VCaP (cell line): ENCODE results near the gene ZDHHC24.
A peak's percentile ranks its signal among the peaks of the same experiment; 100 is the strongest.

Experiments
- H3K27ac ChIP-seq: fragments of 450-650 bp; 2 replicates; pipeline ENCODE4 v1.5.1; 2017
- TF ChIP-seq, protein P1 (sequence below): fragments of 450-650 bp; conservative IDR thresholded peaks from 2 replicates; pipeline ENCODE4 v1.5.1; 2017; ENCODE audit warnings: mild to moderate bottlenecking, moderate library complexity

Gene ZDHHC24

DNA sequence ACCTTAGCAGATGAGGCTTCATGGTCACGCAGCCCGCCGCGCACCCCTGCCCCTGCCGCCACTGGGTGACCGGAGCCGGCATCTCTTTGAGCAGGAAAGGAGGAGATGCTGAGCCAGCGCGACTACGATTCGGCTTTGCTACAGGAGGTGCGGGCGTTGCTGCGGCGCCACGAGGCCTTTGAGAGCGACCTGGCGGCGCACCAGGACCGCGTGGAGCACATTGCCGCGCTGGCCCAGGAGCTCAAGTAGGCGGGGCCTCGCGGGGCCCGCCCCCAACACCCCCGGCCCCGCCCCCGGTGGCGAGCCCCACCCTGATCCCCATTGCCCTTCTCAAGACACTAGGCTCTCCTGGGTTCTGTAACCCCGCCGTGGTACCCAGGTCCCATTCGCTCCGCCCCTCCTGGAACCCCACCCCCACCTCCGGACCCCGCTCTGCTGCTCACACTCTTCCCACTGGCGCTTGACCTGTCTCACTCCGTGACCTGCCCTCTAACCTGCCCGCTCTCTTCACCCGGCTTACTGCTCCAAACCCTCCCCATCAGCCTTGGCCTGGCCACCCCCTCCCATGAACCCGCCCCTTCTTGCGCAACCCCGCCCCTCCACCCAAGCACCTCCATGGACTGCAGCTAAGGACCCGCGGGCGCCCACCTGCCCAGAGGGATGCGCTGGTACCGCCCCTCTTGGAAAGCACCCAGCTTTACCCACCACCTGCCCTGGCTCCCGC lies 13.5 kb upstream of the ZDHHC24 start:
- TF ChIP-seq, protein P1, sequence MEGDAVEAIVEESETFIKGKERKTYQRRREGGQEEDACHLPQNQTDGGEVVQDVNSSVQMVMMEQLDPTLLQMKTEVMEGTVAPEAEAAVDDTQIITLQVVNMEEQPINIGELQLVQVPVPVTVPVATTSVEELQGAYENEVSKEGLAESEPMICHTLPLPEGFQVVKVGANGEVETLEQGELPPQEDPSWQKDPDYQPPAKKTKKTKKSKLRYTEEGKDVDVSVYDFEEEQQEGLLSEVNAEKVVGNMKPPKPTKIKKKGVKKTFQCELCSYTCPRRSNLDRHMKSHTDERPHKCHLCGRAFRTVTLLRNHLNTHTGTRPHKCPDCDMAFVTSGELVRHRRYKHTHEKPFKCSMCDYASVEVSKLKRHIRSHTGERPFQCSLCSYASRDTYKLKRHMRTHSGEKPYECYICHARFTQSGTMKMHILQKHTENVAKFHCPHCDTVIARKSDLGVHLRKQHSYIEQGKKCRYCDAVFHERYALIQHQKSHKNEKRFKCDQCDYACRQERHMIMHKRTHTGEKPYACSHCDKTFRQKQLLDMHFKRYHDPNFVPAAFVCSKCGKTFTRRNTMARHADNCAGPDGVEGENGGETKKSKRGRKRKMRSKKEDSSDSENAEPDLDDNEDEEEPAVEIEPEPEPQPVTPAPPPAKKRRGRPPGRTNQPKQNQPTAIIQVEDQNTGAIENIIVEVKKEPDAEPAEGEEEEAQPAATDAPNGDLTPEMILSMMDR, result no peak
- no peak overlapping the region for H3K27ac ChIP-seq

DNA sequence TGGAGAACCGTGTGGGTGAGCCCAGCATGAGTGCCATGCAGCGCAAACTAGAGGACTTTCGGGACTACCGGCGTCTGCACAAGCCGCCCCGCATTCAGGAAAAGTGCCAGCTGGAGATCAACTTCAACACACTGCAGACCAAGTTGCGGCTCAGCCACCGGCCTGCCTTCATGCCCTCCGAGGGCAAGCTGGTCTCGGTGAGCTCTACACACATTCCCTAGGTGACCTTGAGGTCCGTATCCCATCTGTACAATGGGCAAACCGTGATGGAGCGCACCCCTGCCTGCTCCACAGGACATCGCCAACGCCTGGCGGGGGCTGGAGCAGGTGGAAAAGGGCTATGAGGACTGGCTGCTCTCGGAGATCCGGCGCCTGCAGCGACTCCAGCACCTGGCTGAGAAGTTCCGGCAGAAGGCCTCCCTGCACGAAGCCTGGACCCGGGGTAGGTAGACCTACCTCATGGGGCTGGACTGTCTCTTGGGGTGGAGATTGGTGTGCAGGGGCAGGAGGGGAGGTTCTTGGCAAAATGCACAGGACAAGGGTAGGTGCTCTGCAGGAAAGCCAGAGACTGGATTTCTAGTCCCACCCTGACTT lies 12.0 kb upstream of the ZDHHC24 start:
- peak overlapping the region; percentile 64 for H3K27ac ChIP-seq
- TF ChIP-seq, protein P1, result no peak

DNA sequence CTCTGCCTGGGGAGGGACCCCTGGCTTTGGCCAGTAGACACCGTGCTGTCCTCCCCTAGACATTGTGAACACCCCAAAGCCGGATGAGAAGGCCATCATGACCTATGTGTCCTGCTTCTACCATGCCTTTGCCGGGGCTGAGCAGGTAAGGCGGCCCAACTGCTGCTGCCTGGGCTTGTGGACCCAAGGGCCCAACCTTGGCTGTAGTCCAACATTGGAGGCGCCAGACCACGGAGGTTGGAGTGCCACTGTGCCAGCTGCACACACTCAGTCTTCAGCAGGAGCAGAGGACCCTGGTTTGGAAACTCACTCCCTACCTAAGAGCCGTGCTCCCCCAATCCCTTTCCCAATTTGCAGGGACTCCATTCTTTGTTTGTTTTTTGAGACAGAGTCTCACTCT lies 10.2 kb upstream of the ZDHHC24 start:
- H3K27ac ChIP-seq, result peak overlapping the region; percentile 64; the same call in 1 of the 2 replicates
- TF ChIP-seq, protein P1, result no peak

DNA sequence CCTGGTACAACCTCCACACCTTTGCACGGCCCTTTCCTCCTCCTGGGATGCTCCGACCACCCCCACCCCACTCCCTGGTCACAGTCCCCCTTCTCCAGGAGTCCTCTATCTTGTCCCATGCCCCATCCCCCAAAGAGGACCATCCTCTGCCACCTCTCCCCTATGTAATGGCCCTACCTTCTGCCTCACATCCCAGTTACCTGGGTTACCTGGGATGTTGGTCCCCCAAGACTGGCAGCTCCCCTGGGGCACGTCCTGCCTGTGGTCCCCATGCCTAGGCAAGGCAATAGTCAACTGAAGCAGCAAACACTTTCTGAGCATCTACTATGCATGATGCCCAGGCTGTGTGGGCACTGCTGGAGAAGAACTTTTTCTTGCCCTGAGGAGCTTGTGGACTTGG lies 9.6 kb upstream of the ZDHHC24 start:
- H3K27ac ChIP-seq, result no peak overlapping the region
- TF ChIP-seq, protein P1, result no peak

DNA sequence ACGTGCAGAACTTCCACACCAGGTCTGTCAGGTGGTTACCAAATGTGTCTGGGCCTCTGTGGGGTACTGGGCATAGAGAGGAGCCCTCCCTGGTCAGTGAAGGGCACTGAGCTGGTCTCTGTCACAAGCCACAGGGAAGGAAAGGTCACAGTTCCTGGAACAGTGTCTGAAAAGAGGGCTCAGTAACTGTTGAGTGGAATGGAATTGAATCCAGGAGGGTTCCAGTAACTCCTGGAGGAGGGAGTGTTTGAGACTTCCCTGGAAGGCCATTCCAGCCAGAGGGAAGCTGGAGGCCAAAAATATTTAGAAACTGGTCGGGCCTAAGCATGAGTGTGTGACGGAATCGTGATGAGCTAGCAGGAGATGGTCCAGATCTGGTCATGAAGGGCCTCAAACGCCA lies 8.8 kb upstream of the ZDHHC24 start:
- no peak overlapping the region for H3K27ac ChIP-seq
- TF ChIP-seq, protein P1, result no peak

DNA sequence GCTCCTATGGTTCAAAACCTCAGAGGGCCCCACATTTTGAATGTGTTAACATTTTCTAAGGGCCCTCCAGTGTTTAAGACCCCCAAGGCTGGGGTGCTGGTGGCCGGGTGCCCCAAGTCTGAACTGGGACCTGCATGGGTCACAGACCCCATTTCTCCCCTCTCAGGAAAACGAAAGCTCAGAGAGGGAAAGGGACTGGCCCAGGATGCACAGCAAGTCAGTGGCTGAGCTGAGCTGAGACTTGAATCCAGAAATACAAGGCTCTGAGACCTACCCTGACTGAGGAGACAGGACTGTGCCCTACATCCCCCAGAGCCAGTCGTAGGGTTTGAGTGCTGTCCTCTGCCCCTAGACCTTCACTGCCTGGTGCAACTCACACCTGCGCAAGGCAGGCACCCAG lies 5.0 kb upstream of the ZDHHC24 start:
- H3K27ac ChIP-seq, result no peak overlapping the region
- TF ChIP-seq, protein P1, result no peak

DNA sequence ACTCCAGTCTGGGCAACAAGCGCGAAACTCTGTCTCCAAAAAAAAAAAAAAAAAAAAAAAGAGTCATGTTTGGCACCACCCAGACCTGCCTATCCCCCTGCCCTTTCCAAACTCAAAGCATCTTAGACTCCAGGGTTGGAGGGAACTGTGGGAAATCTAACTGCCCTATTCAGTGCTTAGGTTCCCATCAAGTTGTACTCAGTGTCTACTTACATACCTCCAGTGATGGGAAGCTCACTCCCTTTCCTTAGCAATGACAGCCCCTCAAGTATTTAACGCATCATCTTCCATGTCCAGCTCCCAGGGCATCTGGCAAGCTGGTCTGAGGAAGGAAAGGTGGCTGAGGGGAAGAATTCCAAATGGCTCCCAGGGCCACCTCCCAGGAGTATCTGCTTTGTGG lies 3.8 kb upstream of the ZDHHC24 start:
- TF ChIP-seq, protein P1, result no peak
- H3K27ac ChIP-seq, result no peak overlapping the region
